Nephron progenitor cell (in vitro differentiated cells): ENCODE data around the gene HMGXB3.
A peak's percentile ranks its signal among the peaks of the same experiment; 100 is the strongest.

Source experiments
- DNase-seq: peaks from one replicate; pipeline ENCODE4 v3.0.0; 2021
- H3K27ac Mint-ChIP-seq: 2 replicates; pipeline ENCODE4 v1.8.0; 2021; ENCODE audit warnings: mild to moderate bottlenecking, moderate library complexity, mixed read lengths
- H3K27me3 Mint-ChIP-seq: 2 replicates; pipeline ENCODE4 v1.8.0; 2021; ENCODE audit warnings: mild to moderate bottlenecking, low read depth, mixed read lengths; ENCODE audit not compliant: poor library complexity
- H3K36me3 Mint-ChIP-seq: 2 replicates; pipeline ENCODE4 v1.8.0; 2021; ENCODE audit warnings: low read depth, mixed read lengths
- H3K4me1 Mint-ChIP-seq: 2 replicates; pipeline ENCODE4 v1.8.0; 2021; ENCODE audit warnings: mixed read lengths
- H3K4me3 Mint-ChIP-seq: 2 replicates; pipeline ENCODE4 v1.8.0; 2021; ENCODE audit warnings: mild to moderate bottlenecking, moderate library complexity, mixed read lengths
- H3K9me3 Mint-ChIP-seq: 2 replicates; pipeline ENCODE4 v1.8.0; 2021; ENCODE audit warnings: mild to moderate bottlenecking, moderate library complexity, mixed read lengths
- CTCF ChIP-seq: fragments of 200-600 bp; sonication (generic); IDR thresholded peaks from 2 replicates; pipeline ENCODE4 v1.5.0; 2021; ENCODE audit warnings: antibody characterized with exemption

HMGXB3 gene

GRCh38 chr5:150063638-150064037 is 63.1 kb downstream of the HMGXB3 start:
- H3K27ac Mint-ChIP-seq = no peak overlapping the region
- H3K4me3 Mint-ChIP-seq = no peak overlapping the region
- no peaks in the 10 kb centered on the region for H3K9me3 Mint-ChIP-seq
- no peak for DNase-seq
- peaks cover 16% of the 10 kb centered on the region for H3K27me3 Mint-ChIP-seq
- TF ChIP-seq CTCF = no peak
- H3K4me1 Mint-ChIP-seq = peaks cover 27% of the 10 kb centered on the region
- H3K36me3 Mint-ChIP-seq = no peaks in the 10 kb centered on the region

GRCh38 chr5:150064681-150065220 is 64.2 kb downstream of the HMGXB3 start:
- no peak for TF ChIP-seq CTCF
- Mint-ChIP-seq H3K9me3 (no peaks in the 10 kb centered on the region), H3K27ac (peak overlapping the region; percentile 39), H3K27me3 (peaks cover 12% of the 10 kb centered on the region), H3K36me3 (no peaks in the 10 kb centered on the region), H3K4me1 (peaks cover 23% of the 10 kb centered on the region), H3K4me3 (no peak overlapping the region)
- DNase-seq = no peak

GRCh38 chr5:150065346-150065745 is 64.8 kb downstream of the HMGXB3 start:
- peak overlapping the region; percentile 39 for H3K27ac Mint-ChIP-seq
- H3K36me3 Mint-ChIP-seq = no peaks in the 10 kb centered on the region
- TF ChIP-seq CTCF = no peak
- DNase-seq = no peak
- peaks cover 23% of the 10 kb centered on the region for H3K4me1 Mint-ChIP-seq
- no peaks in the 10 kb centered on the region for H3K9me3 Mint-ChIP-seq
- no peak overlapping the region for H3K4me3 Mint-ChIP-seq
- H3K27me3 Mint-ChIP-seq = peaks cover 6% of the 10 kb centered on the region

GRCh38 chr5:150065886-150066285 is 65.3 kb downstream of the HMGXB3 start:
- H3K27ac Mint-ChIP-seq = no peak overlapping the region
- TF ChIP-seq CTCF = no peak
- H3K27me3 Mint-ChIP-seq = peaks cover 6% of the 10 kb centered on the region
- no peak for DNase-seq
- H3K4me1 Mint-ChIP-seq = peaks cover 23% of the 10 kb centered on the region
- no peak overlapping the region for H3K4me3 Mint-ChIP-seq
- no peaks in the 10 kb centered on the region for H3K9me3 Mint-ChIP-seq
- no peaks in the 10 kb centered on the region for H3K36me3 Mint-ChIP-seq

DNA sequence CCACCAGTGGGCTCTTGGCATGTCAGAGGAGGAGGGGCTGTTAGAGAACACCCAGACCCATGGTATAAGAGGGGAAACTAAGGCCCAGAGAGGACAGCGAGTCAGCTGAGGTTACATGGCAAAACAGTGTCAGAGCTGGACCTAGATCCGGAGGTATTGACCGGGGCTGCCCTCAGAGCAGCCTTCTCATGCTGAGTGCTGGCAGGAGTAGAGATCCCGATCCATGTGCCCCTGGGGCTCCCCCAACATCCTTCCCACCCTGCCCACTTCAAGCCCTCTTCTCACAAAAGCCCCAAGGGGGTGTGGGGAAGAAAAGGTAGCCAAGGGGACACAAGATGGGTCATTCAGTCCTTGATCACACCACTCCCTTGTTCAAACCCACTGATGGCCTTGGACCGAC is 65.9 kb downstream of the HMGXB3 start:
- no peaks in the 10 kb centered on the region for H3K9me3 Mint-ChIP-seq
- TF ChIP-seq CTCF = no peak
- H3K36me3 Mint-ChIP-seq = no peaks in the 10 kb centered on the region
- no peak overlapping the region for H3K27ac Mint-ChIP-seq
- no peak for DNase-seq
- H3K4me3 Mint-ChIP-seq = no peak overlapping the region
- H3K4me1 Mint-ChIP-seq = peaks cover 23% of the 10 kb centered on the region
- H3K27me3 Mint-ChIP-seq = peaks cover 6% of the 10 kb centered on the region

DNA sequence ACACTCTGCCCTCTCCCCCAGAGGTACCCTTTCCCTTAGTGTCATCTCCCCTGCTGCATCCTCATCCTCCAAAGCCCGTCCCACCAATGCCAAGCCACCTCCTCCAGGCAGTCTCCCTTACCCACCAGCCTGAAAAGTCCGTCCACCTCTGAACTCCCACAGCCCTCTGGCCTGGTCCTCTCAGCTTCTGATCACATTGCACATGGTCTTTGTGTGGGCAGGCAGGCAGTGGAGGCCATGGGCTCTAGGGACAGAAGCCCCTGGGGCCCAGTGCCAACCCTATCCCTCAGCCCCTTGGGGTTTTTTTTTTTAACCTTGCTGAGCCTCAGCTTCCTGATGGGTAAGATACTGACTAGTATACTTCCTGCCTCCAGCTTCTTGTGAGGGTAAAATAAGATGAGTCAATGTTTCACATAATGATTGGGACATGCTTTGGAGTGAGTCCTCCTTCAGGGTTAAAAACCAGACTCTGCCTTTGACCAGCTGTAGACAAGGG is 66.4 kb downstream of the HMGXB3 start:
- H3K4me3 Mint-ChIP-seq = no peak overlapping the region
- no peak for DNase-seq
- no peak overlapping the region for H3K27ac Mint-ChIP-seq
- no peaks in the 10 kb centered on the region for H3K36me3 Mint-ChIP-seq
- H3K9me3 Mint-ChIP-seq = no peaks in the 10 kb centered on the region
- peaks cover 6% of the 10 kb centered on the region for H3K27me3 Mint-ChIP-seq
- TF ChIP-seq CTCF = no peak
- peaks cover 23% of the 10 kb centered on the region for H3K4me1 Mint-ChIP-seq
